Measurements from ENCODE around the gene CCND2.

DNA sequence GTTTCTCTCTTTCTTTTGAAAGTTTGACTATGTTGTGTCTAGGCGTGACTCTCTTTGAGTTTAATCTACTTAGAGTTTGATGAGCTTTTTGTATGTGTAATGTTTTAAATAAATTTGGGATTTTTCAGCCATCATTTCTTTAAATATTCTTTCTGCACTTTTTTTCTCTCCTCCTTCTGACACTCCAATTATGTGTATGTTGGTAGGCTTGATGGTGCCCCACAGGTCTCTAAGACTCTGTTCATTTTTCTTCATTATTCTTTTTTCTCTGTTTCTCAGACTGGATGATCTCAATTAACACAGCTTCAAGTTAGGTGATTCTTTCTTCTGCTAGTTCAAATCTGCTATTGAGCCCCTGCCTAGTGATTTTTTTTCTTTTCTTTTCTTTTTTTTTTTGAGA lies 14.5 kb upstream of the CCND2 start:
- TF ChIP-seq EP300 (IDR thresholded peaks at IDR 0.05; ENCODE audit: borderline replicate concordance) (no peak), REST (IDR thresholded peaks at IDR 0.05; ENCODE audit: low read depth) (no peak), RAD21 (IDR thresholded peaks at IDR 0.05; ENCODE audit: low read depth) (no peak), ZBTB7A (IDR thresholded peaks at IDR 0.05; ENCODE audit: low read depth) (no peak)

All from Ishikawa (cell line).